SU-DHL-6 (cell line): ENCODE results near the gene CACUL1.

Experiments used
- H2AFZ ChIP-seq: fragments of 200-600 bp; sonication (generic); 2 replicates; pipeline ENCODE4 v1.6.1; 2014; ENCODE audit warnings: low read depth, mild to moderate bottlenecking, moderate library complexity, mixed read lengths, antibody characterized with exemption, low read length; ENCODE audit not compliant: severe bottlenecking
- H3F3A ChIP-seq: fragments of 200-600 bp; shearing (Covaris generic); 2 replicates; pipeline ENCODE4 v1.6.0; 2016; ENCODE audit warnings: antibody characterized with exemption, mild to moderate bottlenecking; ENCODE audit not compliant: insufficient read depth
- H3K27ac ChIP-seq: fragments of 200-600 bp; sonication (generic); 2 replicates; pipeline ENCODE4 v1.5.1; 2016; ENCODE audit warnings: low read depth, mild to moderate bottlenecking, low read length, moderate library complexity, mixed read lengths
- H3K27me3 ChIP-seq: fragments of 200-600 bp; sonication (generic), shearing (Covaris generic); 2 replicates; pipeline ENCODE4 v1.6.0; 2014; ENCODE audit warnings: mild to moderate bottlenecking, low read length
- H3K36me3 ChIP-seq: fragments of 200-600 bp; sonication (generic); 2 replicates; pipeline ENCODE4 v1.6.1; 2014; ENCODE audit warnings: mild to moderate bottlenecking, low read length, mixed read lengths
- H3K4me2 ChIP-seq: fragments of 300-600, 200-600 bp; shearing (Covaris generic), sonication (generic); 2 replicates; pipeline ENCODE4 v1.6.0; 2014; ENCODE audit warnings: low read length, low read depth, mild to moderate bottlenecking; ENCODE audit not compliant: poor library complexity, severe bottlenecking
- H3K4me3 ChIP-seq: fragments of 200-600 bp; sonication (generic); 2 replicates; pipeline ENCODE4 v1.5.1; 2014; ENCODE audit warnings: antibody characterized with exemption, low read length, mild to moderate bottlenecking, mixed read lengths; ENCODE audit not compliant: insufficient read depth, poor library complexity, severe bottlenecking
- H3K79me2 ChIP-seq: fragments of 200-600 bp; sonication (generic); 2 replicates; pipeline ENCODE4 v1.6.1; 2014; ENCODE audit warnings: mild to moderate bottlenecking, low read length, moderate library complexity; ENCODE audit not compliant: insufficient read depth
- H3K9ac ChIP-seq: fragments of 200-600 bp; sonication (generic); 2 replicates; pipeline ENCODE4 v1.7.0; 2014; ENCODE audit warnings: mild to moderate bottlenecking, low read length
- H3K9me2 ChIP-seq: fragments of 200-600 bp; sonication (generic); replicated peaks from 2 replicates; pipeline ENCODE4 v1.6.1; 2014; ENCODE audit warnings: low read length; ENCODE audit not compliant: insufficient read depth
- H3K9me3 ChIP-seq: fragments of 200-600 bp; sonication (generic); 2 replicates; pipeline ENCODE4 v1.6.1; 2014; ENCODE audit warnings: low read length, mixed read lengths; ENCODE audit not compliant: insufficient read depth
- H4K20me1 ChIP-seq: fragments of 200-600 bp; sonication (generic); 2 replicates; pipeline ENCODE4 v1.6.1; 2014; ENCODE audit warnings: low read depth, mild to moderate bottlenecking, antibody characterized with exemption, low read length, moderate library complexity, mixed read lengths
- EZH2phosphoT487 ChIP-seq: fragments of 200-600 bp; sonication (generic), shearing (Covaris generic); conservative IDR thresholded peaks from 2 replicates; pipeline ENCODE4 v1.6.1; 2018; ENCODE audit warnings: mild to moderate bottlenecking, antibody characterized with exemption, low read length, moderate library complexity, mixed read lengths
- TF ChIP-seq, protein P1 (sequence below): fragments of 200-600 bp; sonication (generic); IDR thresholded peaks from one replicate; pipeline ENCODE4 v1.5.1; 2017; ENCODE audit warnings: antibody characterized with exemption, mild to moderate bottlenecking, low read length, moderate library complexity; ENCODE audit not compliant: insufficient read depth, poor library complexity, severe bottlenecking

Gene CACUL1

DNA sequence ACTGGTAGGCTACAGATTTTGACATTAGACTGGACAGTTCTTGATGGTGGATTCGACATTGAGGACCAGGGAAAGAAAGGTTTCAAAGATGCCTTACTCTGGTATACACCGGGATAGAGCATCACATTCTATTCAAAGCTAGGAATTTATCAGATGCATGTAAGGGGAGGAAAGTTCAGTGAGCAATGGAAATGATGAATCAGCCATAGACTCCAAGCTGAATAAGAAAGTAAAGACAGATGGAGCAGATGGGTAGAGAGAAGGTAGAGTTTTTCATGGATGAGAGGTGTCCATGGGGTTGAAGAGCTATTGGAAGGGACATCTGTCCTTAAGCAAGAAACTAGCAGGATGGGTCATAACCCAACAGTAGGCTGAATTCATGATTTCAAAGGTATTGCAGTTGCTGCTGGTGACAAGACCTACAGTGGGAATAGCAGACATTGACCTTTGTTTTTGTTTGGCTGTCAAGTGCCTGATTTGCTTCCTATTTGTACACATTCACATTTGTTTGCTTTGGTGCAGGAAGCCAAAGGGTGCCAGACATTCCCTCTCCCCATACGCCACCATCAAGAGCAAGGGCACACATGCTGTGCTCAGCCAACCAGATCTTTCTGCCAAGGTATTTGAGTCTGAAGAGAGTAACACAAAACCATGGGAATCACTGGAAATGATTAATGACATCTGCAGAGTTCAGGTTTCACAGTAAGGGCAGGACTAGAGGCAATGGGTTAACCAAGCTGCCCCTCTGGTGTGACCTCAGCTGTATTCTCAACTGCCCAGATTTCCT lies 8.6 kb upstream of the CACUL1 start:
- Histone ChIP-seq H3K27me3 (no peaks in the 10 kb centered on the region), H3F3A (no peaks in the 10 kb centered on the region), H3K4me2 (no peak overlapping the region), H3K27ac (no peak overlapping the region), H3K9me3 (no peaks in the 10 kb centered on the region), H3K79me2 (no peaks in the 10 kb centered on the region), H3K9me2 (no peaks in the 10 kb centered on the region), H3K4me3 (no peak overlapping the region), H4K20me1 (no peaks in the 10 kb centered on the region), H3K36me3 (no peaks in the 10 kb centered on the region), H2AFZ (no peak overlapping the region), H3K9ac (no peak overlapping the region)
- TF ChIP-seq EZH2phosphoT487 = no peak
- TF ChIP-seq, protein P1, sequence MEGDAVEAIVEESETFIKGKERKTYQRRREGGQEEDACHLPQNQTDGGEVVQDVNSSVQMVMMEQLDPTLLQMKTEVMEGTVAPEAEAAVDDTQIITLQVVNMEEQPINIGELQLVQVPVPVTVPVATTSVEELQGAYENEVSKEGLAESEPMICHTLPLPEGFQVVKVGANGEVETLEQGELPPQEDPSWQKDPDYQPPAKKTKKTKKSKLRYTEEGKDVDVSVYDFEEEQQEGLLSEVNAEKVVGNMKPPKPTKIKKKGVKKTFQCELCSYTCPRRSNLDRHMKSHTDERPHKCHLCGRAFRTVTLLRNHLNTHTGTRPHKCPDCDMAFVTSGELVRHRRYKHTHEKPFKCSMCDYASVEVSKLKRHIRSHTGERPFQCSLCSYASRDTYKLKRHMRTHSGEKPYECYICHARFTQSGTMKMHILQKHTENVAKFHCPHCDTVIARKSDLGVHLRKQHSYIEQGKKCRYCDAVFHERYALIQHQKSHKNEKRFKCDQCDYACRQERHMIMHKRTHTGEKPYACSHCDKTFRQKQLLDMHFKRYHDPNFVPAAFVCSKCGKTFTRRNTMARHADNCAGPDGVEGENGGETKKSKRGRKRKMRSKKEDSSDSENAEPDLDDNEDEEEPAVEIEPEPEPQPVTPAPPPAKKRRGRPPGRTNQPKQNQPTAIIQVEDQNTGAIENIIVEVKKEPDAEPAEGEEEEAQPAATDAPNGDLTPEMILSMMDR = no peak

DNA sequence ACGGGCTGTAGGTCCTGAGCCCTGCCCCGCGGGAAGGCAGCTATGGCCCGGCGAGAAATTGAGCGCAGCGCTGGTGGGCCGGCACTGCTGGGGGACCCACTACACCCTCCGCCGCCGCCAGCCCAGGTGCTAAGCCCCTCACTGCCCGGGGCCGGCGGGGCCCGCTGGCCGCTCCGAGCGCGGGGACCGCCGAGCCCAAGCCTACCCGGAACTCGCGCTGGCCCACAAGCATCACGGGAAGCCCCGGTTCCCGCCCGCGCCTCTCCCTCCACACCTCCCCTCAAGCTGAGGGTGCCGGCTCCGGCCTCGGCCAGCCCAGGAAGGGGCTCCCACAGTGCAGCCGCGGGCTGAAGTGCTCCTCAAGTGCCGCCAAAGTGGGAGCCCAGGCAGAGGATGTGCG lies 5.5 kb upstream of the CACUL1 start:
- H3K27ac ChIP-seq = no peak overlapping the region
- no peak for TF ChIP-seq EZH2phosphoT487
- TF ChIP-seq, protein P1 = no peak
- no peak overlapping the region for H3K4me3 ChIP-seq
- no peaks in the 10 kb centered on the region for H3K36me3 ChIP-seq
- H3F3A ChIP-seq = no peaks in the 10 kb centered on the region
- H3K9me2 ChIP-seq = no peaks in the 10 kb centered on the region
- no peak overlapping the region for H3K9ac ChIP-seq
- no peak overlapping the region for H2AFZ ChIP-seq
- no peak overlapping the region for H3K4me2 ChIP-seq
- no peaks in the 10 kb centered on the region for H4K20me1 ChIP-seq
- H3K27me3 ChIP-seq = no peaks in the 10 kb centered on the region
- H3K9me3 ChIP-seq = no peaks in the 10 kb centered on the region
- no peaks in the 10 kb centered on the region for H3K79me2 ChIP-seq

DNA sequence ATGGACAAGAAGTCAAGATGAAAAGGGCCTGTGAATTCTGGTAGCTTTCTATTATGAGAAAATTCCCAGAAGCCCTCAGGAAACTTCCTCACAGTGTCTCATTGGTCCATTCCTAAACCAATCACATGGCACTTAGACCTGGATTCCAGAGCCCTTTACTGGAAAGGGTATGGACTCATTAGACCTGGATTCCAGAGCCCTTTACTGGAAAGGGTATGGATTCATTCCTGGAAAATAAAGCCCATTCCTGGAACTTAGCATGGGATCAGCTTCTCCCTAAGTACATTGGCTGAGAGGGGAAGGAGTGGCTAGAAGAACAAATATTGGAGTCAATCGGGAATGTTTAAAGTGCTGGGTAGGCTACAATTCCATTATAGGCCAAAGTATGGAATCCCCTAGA lies 3.7 kb upstream of the CACUL1 start:
- H3K27ac ChIP-seq = no peak overlapping the region
- no peaks in the 10 kb centered on the region; the same call in 1 of the 2 replicates for H4K20me1 ChIP-seq
- H3K79me2 ChIP-seq = peaks cover 8% of the 10 kb centered on the region
- no peaks in the 10 kb centered on the region for H3K36me3 ChIP-seq
- no peak for TF ChIP-seq EZH2phosphoT487
- TF ChIP-seq, protein P1 = no peak
- no peak overlapping the region for H3K4me2 ChIP-seq
- H3F3A ChIP-seq = no peaks in the 10 kb centered on the region
- H3K4me3 ChIP-seq = no peak overlapping the region
- no peaks in the 10 kb centered on the region for H3K9me3 ChIP-seq
- no peaks in the 10 kb centered on the region for H3K27me3 ChIP-seq
- no peak overlapping the region for H2AFZ ChIP-seq
- no peaks in the 10 kb centered on the region for H3K9me2 ChIP-seq
- no peak overlapping the region for H3K9ac ChIP-seq
